ENCODE measurements around the gene RNF13. TPM values are rescaled to one million over a fixed set of nuclear protein-coding genes. Genes with fewer than 3 reads are reported as not detected.

RNF13 gene
- total RNA-seq, 1 donor from 2014 or later = 49.9 TPM

GRCh38 chr3:149801195-149801594, 11.8 kb upstream of the RNF13 start:
- no peaks in the 10 kb centered on the region for H3K79me2 ChIP-seq (ENCODE audit: insufficient read depth, low read length)
- H3K27ac Mint-ChIP-seq (ENCODE audit: unreplicated experiment) = no peak overlapping the region
- no peaks in the 10 kb centered on the region for H3K36me3 ChIP-seq (ENCODE audit: insufficient read depth, low read length)
- no peaks in the 10 kb centered on the region for H3K9me3 ChIP-seq (ENCODE audit: insufficient read depth, low read depth, low read length)
- no peaks in the 10 kb centered on the region for H3K36me3 Mint-ChIP-seq (ENCODE audit: low read depth, unreplicated experiment)
- H3K9ac ChIP-seq (ENCODE audit: low read length) = no peak overlapping the region
- TF ChIP-seq CTCF (IDR thresholded peaks at IDR 0.05; ENCODE audit: insufficient read depth, low read depth, low read length) (no peak), EZH2 (IDR thresholded peaks at IDR 0.05; ENCODE audit: insufficient read depth, low read length) (no peak)
- H3K9me3 Mint-ChIP-seq (ENCODE audit: unreplicated experiment) = peaks cover 3% of the 10 kb centered on the region
- H3K27me3 ChIP-seq (ENCODE audit: insufficient read depth, low read length) = no peaks in the 10 kb centered on the region
- H3K4me3 Mint-ChIP-seq (ENCODE audit: unreplicated experiment) = no peak overlapping the region
- H4K20me1 ChIP-seq (ENCODE audit: insufficient read depth, low read length) = no peaks in the 10 kb centered on the region
- no peak overlapping the region for H3K27ac ChIP-seq (ENCODE audit: low read depth, low read length)
- DNase-seq (ENCODE audit: low read depth) (no peak), FAIRE-seq (no peak)
- peaks cover 11% of the 10 kb centered on the region for H3K4me1 Mint-ChIP-seq (ENCODE audit: low read depth, unreplicated experiment)
- H3K27me3 Mint-ChIP-seq (ENCODE audit: low read depth, unreplicated experiment) = no peaks in the 10 kb centered on the region
- no peaks in the 10 kb centered on the region for H3K4me1 ChIP-seq (ENCODE audit: insufficient read depth, low read length)
- H3K4me3 ChIP-seq (ENCODE audit: insufficient read depth, low read depth, low read length) = no peak overlapping the region
- H2AFZ ChIP-seq (ENCODE audit: low read depth, low read length) = no peak overlapping the region
- no peak overlapping the region for H3K4me2 ChIP-seq (ENCODE audit: low read length)

GRCh38 chr3:149801639-149802038, 11.4 kb upstream of the RNF13 start:
- no peaks in the 10 kb centered on the region for H3K27me3 ChIP-seq (ENCODE audit: insufficient read depth, low read length)
- peak overlapping the region; percentile 22 for H3K27ac Mint-ChIP-seq (ENCODE audit: unreplicated experiment)
- TF ChIP-seq CTCF (IDR thresholded peaks at IDR 0.05; ENCODE audit: insufficient read depth, low read depth, low read length) (no peak), EZH2 (IDR thresholded peaks at IDR 0.05; ENCODE audit: insufficient read depth, low read length) (no peak)
- H3K4me1 Mint-ChIP-seq (ENCODE audit: low read depth, unreplicated experiment) = peaks cover 11% of the 10 kb centered on the region
- H3K4me3 ChIP-seq (ENCODE audit: insufficient read depth, low read depth, low read length) = no peak overlapping the region
- H3K27me3 Mint-ChIP-seq (ENCODE audit: low read depth, unreplicated experiment) = peaks cover 2% of the 10 kb centered on the region
- H3K4me1 ChIP-seq (ENCODE audit: insufficient read depth, low read length) = no peaks in the 10 kb centered on the region
- peaks cover 3% of the 10 kb centered on the region for H3K9me3 Mint-ChIP-seq (ENCODE audit: unreplicated experiment)
- no peak for FAIRE-seq
- H2AFZ ChIP-seq (ENCODE audit: low read depth, low read length) = no peak overlapping the region
- no peak overlapping the region for H3K4me3 Mint-ChIP-seq (ENCODE audit: unreplicated experiment)
- no peak overlapping the region for H3K4me2 ChIP-seq (ENCODE audit: low read length)
- no peaks in the 10 kb centered on the region for H3K36me3 ChIP-seq (ENCODE audit: insufficient read depth, low read length)
- H3K9me3 ChIP-seq (ENCODE audit: insufficient read depth, low read depth, low read length) = no peaks in the 10 kb centered on the region
- DNase-seq (ENCODE audit: low read depth) = no peak
- no peak overlapping the region for H3K27ac ChIP-seq (ENCODE audit: low read depth, low read length)
- H4K20me1 ChIP-seq (ENCODE audit: insufficient read depth, low read length) = no peaks in the 10 kb centered on the region
- no peaks in the 10 kb centered on the region for H3K36me3 Mint-ChIP-seq (ENCODE audit: low read depth, unreplicated experiment)
- no peak overlapping the region for H3K9ac ChIP-seq (ENCODE audit: low read length)
- H3K79me2 ChIP-seq (ENCODE audit: insufficient read depth, low read length) = no peaks in the 10 kb centered on the region

GRCh38 chr3:149806171-149806778, 6.7 kb upstream of the RNF13 start:
- no peaks in the 10 kb centered on the region for H3K27me3 ChIP-seq (ENCODE audit: insufficient read depth, low read length)
- TF ChIP-seq EZH2 (IDR thresholded peaks at IDR 0.05; ENCODE audit: insufficient read depth, low read length) (no peak), CTCF (IDR thresholded peaks at IDR 0.05; ENCODE audit: insufficient read depth, low read depth, low read length) (no peak)
- no peaks in the 10 kb centered on the region for H3K9me3 ChIP-seq (ENCODE audit: insufficient read depth, low read depth, low read length)
- H3K27ac ChIP-seq (ENCODE audit: low read depth, low read length) = no peak overlapping the region
- no peak overlapping the region for H3K9ac ChIP-seq (ENCODE audit: low read length)
- H3K4me1 Mint-ChIP-seq (ENCODE audit: low read depth, unreplicated experiment) = peaks cover 7% of the 10 kb centered on the region
- H3K4me2 ChIP-seq (ENCODE audit: low read length) = no peak overlapping the region
- H3K9me3 Mint-ChIP-seq (ENCODE audit: unreplicated experiment) = no peaks in the 10 kb centered on the region
- H2AFZ ChIP-seq (ENCODE audit: low read depth, low read length) = no peak overlapping the region
- no peaks in the 10 kb centered on the region for H3K36me3 Mint-ChIP-seq (ENCODE audit: low read depth, unreplicated experiment)
- no peaks in the 10 kb centered on the region for H3K36me3 ChIP-seq (ENCODE audit: insufficient read depth, low read length)
- no peaks in the 10 kb centered on the region for H4K20me1 ChIP-seq (ENCODE audit: insufficient read depth, low read length)
- H3K4me1 ChIP-seq (ENCODE audit: insufficient read depth, low read length) = peaks cover 3% of the 10 kb centered on the region
- H3K4me3 Mint-ChIP-seq (ENCODE audit: unreplicated experiment) = no peak overlapping the region
- no peak overlapping the region for H3K27ac Mint-ChIP-seq (ENCODE audit: unreplicated experiment)
- FAIRE-seq = peak; percentile 45
- H3K79me2 ChIP-seq (ENCODE audit: insufficient read depth, low read length) = no peaks in the 10 kb centered on the region
- no peak overlapping the region for H3K4me3 ChIP-seq (ENCODE audit: insufficient read depth, low read depth, low read length)
- DNase-seq (ENCODE audit: low read depth) = no peak
- H3K27me3 Mint-ChIP-seq (ENCODE audit: low read depth, unreplicated experiment) = peaks cover 2% of the 10 kb centered on the region
